Ectodermal cell (in vitro differentiated cells): Measurements from ENCODE around the gene ELP2.

Source experiments
- H3K27ac ChIP-seq: 2 replicates; pipeline ENCODE4 v1.7.0; 2013; ENCODE audit warnings: mild to moderate bottlenecking, low read depth, low read length; ENCODE audit not compliant: insufficient read depth, poor library complexity, severe bottlenecking
- H3K27me3 ChIP-seq: 2 replicates; pipeline ENCODE4 v1.7.0; 2013; ENCODE audit warnings: mild to moderate bottlenecking, low read length; ENCODE audit not compliant: insufficient read depth, control insufficient read depth, poor library complexity, severe bottlenecking
- H3K36me3 ChIP-seq: one replicate; pipeline ENCODE4 v1.7.0; 2013; ENCODE audit warnings: low read length; ENCODE audit not compliant: control insufficient read depth, insufficient read depth
- H3K4me1 ChIP-seq: one replicate; pipeline ENCODE4 v1.7.0; 2013; ENCODE audit warnings: low read length; ENCODE audit not compliant: control insufficient read depth, insufficient read depth
- H3K4me3 ChIP-seq: 2 replicates; pipeline ENCODE4 v1.7.0; 2013; ENCODE audit warnings: low read depth, low read length, control low read depth; ENCODE audit not compliant: insufficient read depth
- H3K9me3 ChIP-seq: 2 replicates; pipeline ENCODE4 v1.7.0; 2013; ENCODE audit warnings: mild to moderate bottlenecking, low read length, moderate library complexity; ENCODE audit not compliant: control insufficient read depth
- WGBS, 2 experiments: methylation state at CpG; one replicate each; pipeline ENCODE4 v1.1.7; 2013; ENCODE audit warnings: missing lambda C conversion rate in 2 of 2; 5-methylcytosine and 5-hydroxymethylcytosine counted together

Gene ELP2

GRCh38 chr18:36212301-36213171 is 82.8 kb downstream of the ELP2 start:
- Histone ChIP-seq H3K36me3 (no peaks in the 10 kb centered on the region), H3K9me3 (no peaks in the 10 kb centered on the region), H3K4me3 (no peak overlapping the region), H3K4me1 (no peaks in the 10 kb centered on the region), H3K27me3 (no peaks in the 10 kb centered on the region), H3K27ac (no peak overlapping the region)
- 90 to 93% methylated on average over 13 of the region's 13 CpGs for WGBS, 2 experiments

GRCh38 chr18:36214811-36215210 is 85.1 kb downstream of the ELP2 start:
- H3K4me1 ChIP-seq = no peaks in the 10 kb centered on the region
- H3K27ac ChIP-seq = no peak overlapping the region
- WGBS, 2 experiments = 92 to 97% methylated on average over 8 of the region's 8 CpGs
- H3K4me3 ChIP-seq = no peak overlapping the region
- no peaks in the 10 kb centered on the region for H3K27me3 ChIP-seq
- no peaks in the 10 kb centered on the region for H3K9me3 ChIP-seq
- H3K36me3 ChIP-seq = no peaks in the 10 kb centered on the region

GRCh38 chr18:36215577-36215976 is 85.9 kb downstream of the ELP2 start:
- H3K27ac ChIP-seq = no peak overlapping the region
- H3K36me3 ChIP-seq = no peaks in the 10 kb centered on the region
- no peaks in the 10 kb centered on the region for H3K9me3 ChIP-seq
- H3K27me3 ChIP-seq = no peaks in the 10 kb centered on the region
- no peak overlapping the region for H3K4me3 ChIP-seq
- no peaks in the 10 kb centered on the region for H3K4me1 ChIP-seq
- WGBS, 2 experiments = 90 to 91% methylated on average over 9 of the region's 9 CpGs

- Histone ChIP-seq H3K36me3 (no peaks in the 10 kb centered on the region), H3K27ac (no peak overlapping the region), H3K4me3 (no peak overlapping the region), H3K27me3 (no peaks in the 10 kb centered on the region), H3K4me1 (no peaks in the 10 kb centered on the region), H3K9me3 (no peaks in the 10 kb centered on the region)
- 95% methylated on average over 3 of the region's 3 CpGs for WGBS, 2 experiments
Measured at GRCh38 chr18:36217348-36217747, 87.6 kb downstream of the ELP2 start.

- Histone ChIP-seq H3K27me3 (no peaks in the 10 kb centered on the region), H3K4me1 (no peaks in the 10 kb centered on the region), H3K4me3 (no peak overlapping the region), H3K9me3 (no peaks in the 10 kb centered on the region), H3K36me3 (no peaks in the 10 kb centered on the region), H3K27ac (no peak overlapping the region)
- WGBS, 2 experiments = 86% methylated on average over 1 of the region's 1 CpG; no CpG with 5 or more reads in 1 of the 2 experiments
Measured at GRCh38 chr18:36229188-36229587, 99.5 kb downstream of the ELP2 start.
